ENCODE results near the gene ANXA8. TPM values are rescaled to one million over a fixed set of nuclear protein-coding genes. Genes with fewer than 3 reads are reported as not detected.

ANXA8 gene
- total and polyA plus RNA-seq, 2 donors (not counting 1 experiment from before 2014, with no cell fraction given), result 0.08 TPM; not detected in 1

- no peak for TF ChIP-seq EZH2 (IDR thresholded peaks at IDR 0.05; ENCODE audit: low read length, missing control alignments)
- no peak for TF ChIP-seq CTCF (conservative IDR thresholded peaks at IDR 0.05 in 1 of 2, IDR thresholded peaks at IDR 0.05 in 1 of 2; ENCODE audit: low read depth in 1 of 2, low read length in 2 of 2)
- Histone ChIP-seq H3K27me3 (ENCODE audit: control insufficient read depth, insufficient read depth, low read length) (peaks cover 12% of the 10 kb centered on the region), H3K4me2 (ENCODE audit: extremely low read depth, insufficient read depth, low read length) (no peak overlapping the region), H3K9me3 (ENCODE audit: control insufficient read depth, insufficient read depth, low read depth, low read length) (no peaks in the 10 kb centered on the region), H4K20me1 (ENCODE audit: control insufficient read depth, extremely low read depth, insufficient read depth, low read length) (no peaks in the 10 kb centered on the region), H3K9ac (ENCODE audit: insufficient read depth, low read length) (no peak overlapping the region), H3K4me3 (replicated peaks in 1 of 4; ENCODE audit: control extremely low read depth in 1 of 4, insufficient read depth in 1 of 4, low read depth in 3 of 4, low read length in 4 of 4) (no peak overlapping the region), H3K4me1 (ENCODE audit: control insufficient read depth, extremely low read depth, insufficient read depth, low read length) (no peaks in the 10 kb centered on the region), H3K36me3 (ENCODE audit: control insufficient read depth, insufficient read depth, low read length) (no peaks in the 10 kb centered on the region), H3K79me2 (ENCODE audit: control insufficient read depth, insufficient read depth, low read length) (no peaks in the 10 kb centered on the region), H3K27ac (ENCODE audit: insufficient read depth, low read length) (no peak overlapping the region), H2AFZ (ENCODE audit: low read length) (no peak overlapping the region)
- no peak for DNase-seq (ENCODE audit: low read depth in 2 of 2)
These were observed 39.9 kb downstream of the ANXA8 start for GRCh38 chr10:47444047-47444446.

- Histone ChIP-seq H3K27ac (ENCODE audit: insufficient read depth, low read length) (no peak overlapping the region), H3K4me2 (ENCODE audit: extremely low read depth, insufficient read depth, low read length) (no peak overlapping the region), H3K9ac (ENCODE audit: insufficient read depth, low read length) (no peak overlapping the region), H3K9me3 (ENCODE audit: control insufficient read depth, insufficient read depth, low read depth, low read length) (no peaks in the 10 kb centered on the region), H3K4me3 (replicated peaks in 1 of 4; ENCODE audit: control extremely low read depth in 1 of 4, insufficient read depth in 1 of 4, low read depth in 3 of 4, low read length in 4 of 4) (no peak overlapping the region), H4K20me1 (ENCODE audit: control insufficient read depth, extremely low read depth, insufficient read depth, low read length) (no peaks in the 10 kb centered on the region), H3K36me3 (ENCODE audit: control insufficient read depth, insufficient read depth, low read length) (no peaks in the 10 kb centered on the region), H3K27me3 (ENCODE audit: control insufficient read depth, insufficient read depth, low read length) (peaks cover 12% of the 10 kb centered on the region), H2AFZ (ENCODE audit: low read length) (no peak overlapping the region), H3K4me1 (ENCODE audit: control insufficient read depth, extremely low read depth, insufficient read depth, low read length) (no peaks in the 10 kb centered on the region), H3K79me2 (ENCODE audit: control insufficient read depth, insufficient read depth, low read length) (no peaks in the 10 kb centered on the region)
- no peak for DNase-seq (ENCODE audit: low read depth in 2 of 2)
- TF ChIP-seq EZH2 (IDR thresholded peaks at IDR 0.05; ENCODE audit: low read length, missing control alignments) (no peak), CTCF (conservative IDR thresholded peaks at IDR 0.05 in 1 of 2, IDR thresholded peaks at IDR 0.05 in 1 of 2; ENCODE audit: low read depth in 1 of 2, low read length in 2 of 2) (no peak)
These were observed 40.8 kb downstream of the ANXA8 start for GRCh38 chr10:47443145-47443544.

- TF ChIP-seq CTCF (conservative IDR thresholded peaks at IDR 0.05 in 1 of 2, IDR thresholded peaks at IDR 0.05 in 1 of 2; ENCODE audit: low read depth in 1 of 2, low read length in 2 of 2) (no peak), EZH2 (IDR thresholded peaks at IDR 0.05; ENCODE audit: low read length, missing control alignments) (no peak)
- H3K4me2 ChIP-seq (ENCODE audit: extremely low read depth, insufficient read depth, low read length), result no peak overlapping the region
- no peaks in the 10 kb centered on the region for H3K36me3 ChIP-seq (ENCODE audit: control insufficient read depth, insufficient read depth, low read length)
- no peaks in the 10 kb centered on the region for H3K9me3 ChIP-seq (ENCODE audit: control insufficient read depth, insufficient read depth, low read depth, low read length)
- no peaks in the 10 kb centered on the region for H3K79me2 ChIP-seq (ENCODE audit: control insufficient read depth, insufficient read depth, low read length)
- H3K27ac ChIP-seq (ENCODE audit: insufficient read depth, low read length), result no peak overlapping the region
- no peaks in the 10 kb centered on the region for H3K4me1 ChIP-seq (ENCODE audit: control insufficient read depth, extremely low read depth, insufficient read depth, low read length)
- H4K20me1 ChIP-seq (ENCODE audit: control insufficient read depth, extremely low read depth, insufficient read depth, low read length), result no peaks in the 10 kb centered on the region
- peaks cover 12% of the 10 kb centered on the region for H3K27me3 ChIP-seq (ENCODE audit: control insufficient read depth, insufficient read depth, low read length)
- no peak overlapping the region for H3K4me3 ChIP-seq (replicated peaks in 1 of 4; ENCODE audit: control extremely low read depth in 1 of 4, insufficient read depth in 1 of 4, low read depth in 3 of 4, low read length in 4 of 4)
- no peak overlapping the region for H2AFZ ChIP-seq (ENCODE audit: low read length)
- no peak overlapping the region for H3K9ac ChIP-seq (ENCODE audit: insufficient read depth, low read length)
- DNase-seq (ENCODE audit: low read depth in 2 of 2), result no peak
These were observed 41.6 kb downstream of the ANXA8 start for GRCh38 chr10:47442351-47442750.
